Upper lobe of left lung (tissue), 6 donors: ENCODE results near the gene ASB15. TPM values are rescaled to one million over a fixed set of nuclear protein-coding genes. Genes with fewer than 3 reads are reported as not detected.
"Not testable (repeated sequence)": the region's sequence is repeated elsewhere in the genome, so short reads cannot be mapped to it uniquely, and the experiment has no call there.

Source experiments
- ATAC-seq, 2 donors: fragments of 200-7000 bp; cut with Tn5 transposase; one replicate each; pipeline ENCODE4 v1.9.1; 2022; ENCODE audit warnings: mild to moderate bottlenecking in 2 of 2, moderate library complexity in 2 of 2; ENCODE audit not compliant: low FRiP score in 2 of 2
- DNase-seq, 2 donors: peaks; one replicate each; pipeline ENCODE4 v3.0.0-alpha.2; 2019 to 2020
- H3K27ac ChIP-seq, 4 donors: fragments of 200-600 bp; sonication (generic); one replicate each; pipeline ENCODE4 v1.5.1; 2016 to 2019
- H3K27me3 ChIP-seq, 4 donors: fragments of 200-600 bp; sonication (generic); one replicate each; pipeline ENCODE4 v1.5.1; 2017 to 2019
- H3K36me3 ChIP-seq, 4 donors: fragments of 200-600 bp; sonication (generic); one replicate each; pipeline ENCODE4 v1.5.1; 2016 to 2019
- H3K4me1 ChIP-seq, 4 donors: fragments of 200-600 bp; sonication (generic); one replicate each; pipeline ENCODE4 v1.5.1; 2018 to 2019
- H3K4me3 ChIP-seq, 4 donors: fragments of 200-600 bp; sonication (generic); one replicate each; pipeline ENCODE4 v1.5.1; 2017 to 2019; ENCODE audit warnings: mild to moderate bottlenecking in 2 of 4, moderate library complexity in 1 of 4
- H3K9me3 ChIP-seq, 4 donors: fragments of 200-600 bp; sonication (generic); one replicate each; pipeline ENCODE4 v1.5.1; 2018 to 2019
- EP300 ChIP-seq, 4 donors: sonication (generic); formaldehyde crosslinking; IDR thresholded peaks; one replicate each; pipeline ENCODE4 v1.5.1; 2017; ENCODE audit warnings: antibody characterized with exemption in 4 of 4, control low read depth in 2 of 4
- POLR2A ChIP-seq, 4 donors: fragments of 450-650 bp; IDR thresholded peaks; one replicate each; pipeline ENCODE4 v1.5.1; 2016 to 2017; ENCODE audit warnings: antibody characterized with exemption in 4 of 4, mild to moderate bottlenecking in 2 of 4
- POLR2AphosphoS5 ChIP-seq, 2 donors: sonication (generic); formaldehyde crosslinking; IDR thresholded peaks; one replicate each; pipeline ENCODE4 v1.5.1; 2017; ENCODE audit warnings: antibody characterized with exemption in 2 of 2
- WGBS, 2 donors: methylation state at CpG; one replicate each; pipeline ENCODE4 v1.1.5; 2017 to 2018; 5-methylcytosine and 5-hydroxymethylcytosine counted together
- total RNA-seq, 6 donors: library from RNA; depleted of rRNA in 4 of 6; stranded (reverse); fragments of >200 nt in 4 of 6; gene quantifications; one replicate each; pipeline versions ENCODE4 v1.1.0 to v1.2.1, GENCODE V29; 2016 to 2021
- TF ChIP-seq, protein P1 (sequence below), 6 experiments: fragments of 450-650 bp in 4 of 6; fragments of 200-600 bp in 2 of 6; sonication (generic) in 2 of 6; IDR thresholded peaks; one replicate each; pipeline ENCODE4 v1.5.1; 2016 to 2019; ENCODE audit warnings: antibody characterized with exemption in 6 of 6
- donor health status: DM: no; HTN: no; CAD: no; lungs with moderate emphysema.
- donor health status: DM: no; HTN: yes; CAD: no; lungs with severe emphysema.

Gene ASB15
- total RNA-seq, 6 donors from 2014 or later, result not detected

DNA sequence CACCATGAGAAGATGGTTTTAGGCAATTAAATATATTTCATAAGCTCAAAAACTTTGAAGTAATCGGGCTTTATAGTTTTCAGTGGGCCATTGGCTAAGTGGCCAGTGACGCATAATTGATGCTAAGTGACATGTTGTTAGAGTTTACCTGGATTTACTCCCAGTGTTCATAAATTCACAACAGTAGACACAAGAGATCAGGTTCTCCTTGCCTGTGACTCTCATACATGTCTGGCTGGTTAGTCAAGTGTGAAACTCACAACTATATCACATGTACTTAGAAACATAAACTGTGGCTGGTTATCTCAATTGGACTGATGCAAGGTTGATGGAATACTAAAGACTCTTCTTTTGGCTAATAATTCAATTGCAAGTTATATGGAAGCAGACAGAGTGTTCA is 26.2 kb downstream of the ASB15 start:
- Histone ChIP-seq H3K4me3 (no peak overlapping the region), H3K9me3 (no peaks in the 10 kb centered on the region), H3K36me3 (no peaks in the 10 kb centered on the region), H3K27ac (no peak overlapping the region), H3K27me3 (no peaks in the 10 kb centered on the region), H3K4me1 (no peaks in the 10 kb centered on the region)
- no peak for DNase-seq
- TF ChIP-seq, protein P1, sequence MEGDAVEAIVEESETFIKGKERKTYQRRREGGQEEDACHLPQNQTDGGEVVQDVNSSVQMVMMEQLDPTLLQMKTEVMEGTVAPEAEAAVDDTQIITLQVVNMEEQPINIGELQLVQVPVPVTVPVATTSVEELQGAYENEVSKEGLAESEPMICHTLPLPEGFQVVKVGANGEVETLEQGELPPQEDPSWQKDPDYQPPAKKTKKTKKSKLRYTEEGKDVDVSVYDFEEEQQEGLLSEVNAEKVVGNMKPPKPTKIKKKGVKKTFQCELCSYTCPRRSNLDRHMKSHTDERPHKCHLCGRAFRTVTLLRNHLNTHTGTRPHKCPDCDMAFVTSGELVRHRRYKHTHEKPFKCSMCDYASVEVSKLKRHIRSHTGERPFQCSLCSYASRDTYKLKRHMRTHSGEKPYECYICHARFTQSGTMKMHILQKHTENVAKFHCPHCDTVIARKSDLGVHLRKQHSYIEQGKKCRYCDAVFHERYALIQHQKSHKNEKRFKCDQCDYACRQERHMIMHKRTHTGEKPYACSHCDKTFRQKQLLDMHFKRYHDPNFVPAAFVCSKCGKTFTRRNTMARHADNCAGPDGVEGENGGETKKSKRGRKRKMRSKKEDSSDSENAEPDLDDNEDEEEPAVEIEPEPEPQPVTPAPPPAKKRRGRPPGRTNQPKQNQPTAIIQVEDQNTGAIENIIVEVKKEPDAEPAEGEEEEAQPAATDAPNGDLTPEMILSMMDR (IDR thresholded peaks at IDR 0.05), result no peak
- TF ChIP-seq POLR2AphosphoS5 (IDR thresholded peaks at IDR 0.05) (no peak), EP300 (IDR thresholded peaks at IDR 0.05) (no peak), POLR2A (IDR thresholded peaks at IDR 0.05) (no peak)
- ATAC-seq, result no peak
- WGBS, 2 donors, result 93 to 94% methylated on average over 2 of the region's 2 CpGs

DNA sequence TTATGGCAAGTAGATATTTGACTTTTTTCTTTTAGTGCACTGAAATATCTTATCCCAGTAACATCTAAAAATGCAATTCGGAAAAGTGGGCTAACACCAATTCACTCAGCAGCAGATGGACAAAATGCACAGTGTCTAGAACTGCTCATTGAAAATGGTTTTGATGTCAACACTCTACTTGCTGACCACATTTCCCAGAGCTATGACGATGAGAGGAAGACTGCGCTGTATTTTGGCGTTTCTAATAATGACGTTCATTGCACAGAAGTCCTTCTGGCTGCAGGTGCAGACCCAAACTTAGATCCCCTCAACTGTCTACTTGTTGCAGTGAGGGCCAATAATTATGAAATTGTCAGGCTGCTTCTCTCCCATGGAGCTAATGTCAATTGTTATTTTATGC is 27.2 kb downstream of the ASB15 start:
- H3K27me3 ChIP-seq, result no peaks in the 10 kb centered on the region
- 89 to 92% methylated on average over 5 of the region's 5 CpGs for WGBS, 2 donors
- no peak overlapping the region for H3K27ac ChIP-seq
- ATAC-seq, result no peak
- no peaks in the 10 kb centered on the region for H3K4me1 ChIP-seq
- TF ChIP-seq POLR2AphosphoS5 (IDR thresholded peaks at IDR 0.05), result no peak
- TF ChIP-seq POLR2A (IDR thresholded peaks at IDR 0.05), result no peak
- TF ChIP-seq, protein P1 (IDR thresholded peaks at IDR 0.05), result no peak
- no peak for TF ChIP-seq EP300 (IDR thresholded peaks at IDR 0.05)
- no peaks in the 10 kb centered on the region for H3K9me3 ChIP-seq
- H3K4me3 ChIP-seq, result no peak overlapping the region
- DNase-seq, result no peak
- no peaks in the 10 kb centered on the region for H3K36me3 ChIP-seq

DNA sequence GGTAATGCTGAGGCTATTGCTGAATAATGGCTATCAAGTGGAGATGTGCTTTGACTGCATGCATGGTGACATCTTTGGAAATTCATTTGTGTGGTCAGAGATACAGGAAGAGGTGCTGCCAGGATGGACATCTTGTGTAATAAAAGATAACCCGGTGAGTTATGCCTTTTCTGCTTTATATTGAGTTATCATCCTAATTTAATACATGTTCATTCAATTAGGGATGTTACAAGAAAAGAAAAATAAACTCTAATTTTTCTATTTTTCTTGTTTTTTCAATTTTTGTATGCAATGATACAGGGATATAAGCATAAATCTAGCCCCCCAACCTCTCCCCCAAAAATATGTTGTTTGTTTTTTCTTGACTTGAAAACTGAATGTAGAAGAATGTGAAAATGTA is 27.7 kb downstream of the ASB15 start:
- no peak overlapping the region for H3K4me3 ChIP-seq
- H3K9me3 ChIP-seq, result no peaks in the 10 kb centered on the region
- H3K4me1 ChIP-seq, result no peaks in the 10 kb centered on the region
- no peak overlapping the region for H3K27ac ChIP-seq
- TF ChIP-seq POLR2A (IDR thresholded peaks at IDR 0.05) (no peak), EP300 (IDR thresholded peaks at IDR 0.05) (no peak)
- TF ChIP-seq, protein P1 (IDR thresholded peaks at IDR 0.05), result no peak
- DNase-seq (no peak), ATAC-seq (no peak)
- H3K27me3 ChIP-seq, result no peaks in the 10 kb centered on the region
- H3K36me3 ChIP-seq, result no peaks in the 10 kb centered on the region
- 54 to 83% methylated on average over 1 of the region's 1 CpG for WGBS, 2 donors

DNA sequence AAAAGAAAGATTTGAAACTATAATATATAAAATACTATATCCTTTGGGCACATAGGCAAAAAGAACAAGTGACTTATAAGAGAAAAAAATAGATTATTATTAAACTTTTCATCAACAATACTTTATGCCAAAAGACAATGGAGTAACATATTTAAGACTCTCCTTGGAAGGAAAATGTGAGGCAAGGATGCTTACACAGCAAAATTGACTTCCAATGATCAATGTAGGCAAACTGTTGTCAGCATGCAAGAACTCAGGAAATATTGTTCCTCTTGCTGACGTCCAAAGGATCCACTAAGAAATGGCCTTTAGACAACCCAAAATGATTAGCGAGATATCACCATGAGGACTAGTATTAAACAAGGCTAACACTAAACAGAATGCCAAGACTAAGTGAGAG is 31.2 kb downstream of the ASB15 start:
- H3K27me3 ChIP-seq, result no peaks in the 10 kb centered on the region
- no peak for TF ChIP-seq EP300 (IDR thresholded peaks at IDR 0.05)
- no peak for TF ChIP-seq POLR2A (IDR thresholded peaks at IDR 0.05)
- TF ChIP-seq POLR2AphosphoS5 (IDR thresholded peaks at IDR 0.05), result no peak
- TF ChIP-seq, protein P1 (IDR thresholded peaks at IDR 0.05), result no peak
- DNase-seq (no peak), ATAC-seq (no peak)
- H3K4me1 ChIP-seq, result no peaks in the 10 kb centered on the region
- WGBS, 2 donors, result 61 to 93% methylated on average over 2 of the region's 2 CpGs
- H3K9me3 ChIP-seq, result no peaks in the 10 kb centered on the region
- H3K27ac ChIP-seq, result no peak overlapping the region
- no peaks in the 10 kb centered on the region for H3K36me3 ChIP-seq
- no peak overlapping the region for H3K4me3 ChIP-seq

DNA sequence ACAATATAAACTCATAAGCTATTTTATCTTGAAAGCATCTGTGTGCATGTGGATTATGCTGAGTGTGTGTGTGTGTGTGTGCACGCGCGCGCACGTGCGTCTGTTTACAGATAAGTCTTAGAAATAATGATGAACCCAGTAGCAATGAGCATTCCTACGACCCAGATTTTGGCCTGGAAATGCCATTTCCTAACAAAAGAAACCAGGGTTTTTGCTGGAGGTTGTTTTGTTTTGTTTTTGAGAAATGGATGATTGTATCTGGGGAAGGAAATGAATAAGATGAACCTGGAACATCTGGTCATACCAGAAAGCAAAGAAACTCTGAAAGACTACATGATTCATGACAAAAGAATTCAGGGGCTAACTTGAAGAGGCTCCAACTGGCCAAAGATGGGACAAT is 31.9 kb downstream of the ASB15 start:
- DNase-seq (no peak), ATAC-seq (no peak)
- no peaks in the 10 kb centered on the region for H3K4me1 ChIP-seq

DNA sequence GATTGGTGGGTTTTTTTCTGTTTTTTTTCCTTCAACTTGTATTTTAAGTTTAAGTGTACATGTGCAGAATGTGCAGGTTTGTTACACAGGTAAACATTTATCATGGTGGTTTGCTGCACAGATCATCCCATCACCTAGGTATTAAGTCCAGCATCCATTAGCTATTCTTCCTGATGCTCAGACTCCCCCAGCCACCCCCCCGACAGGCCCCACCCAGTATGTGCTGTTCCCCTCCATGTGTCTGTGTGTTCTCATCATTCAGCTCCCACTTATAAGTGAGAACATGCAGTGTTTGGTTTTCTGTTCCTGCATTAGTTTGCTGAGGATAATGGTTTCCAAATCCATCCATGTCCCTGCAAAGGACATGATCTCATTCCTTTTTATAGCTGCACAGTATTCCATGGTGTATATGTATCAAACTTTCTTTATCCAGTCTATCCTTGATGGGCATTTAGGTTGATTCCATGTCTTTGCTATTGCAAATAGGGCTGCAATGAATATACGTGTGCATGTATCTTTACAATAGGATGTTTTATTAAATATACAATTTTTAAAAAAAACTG is 32.5 kb downstream of the ASB15 start:
- WGBS, 2 donors, result 78 to 79% methylated on average over 2 of the region's 2 CpGs
- H3K27ac ChIP-seq, H3K4me1 ChIP-seq, H3K9me3 ChIP-seq, ATAC-seq, H3K27me3 ChIP-seq, H3K4me3 ChIP-seq, DNase-seq, H3K36me3 ChIP-seq: not testable (repeated sequence)

More for the DNA sequence above, 31.9 kb downstream of the ASB15 start:
- no peaks in the 10 kb centered on the region for H3K9me3 ChIP-seq
- H3K36me3 ChIP-seq, result no peaks in the 10 kb centered on the region
- no peaks in the 10 kb centered on the region for H3K27me3 ChIP-seq
- no peak for TF ChIP-seq POLR2A (IDR thresholded peaks at IDR 0.05)
- TF ChIP-seq, protein P1 (IDR thresholded peaks at IDR 0.05), result no peak
- no peak for TF ChIP-seq EP300 (IDR thresholded peaks at IDR 0.05)
- TF ChIP-seq POLR2AphosphoS5 (IDR thresholded peaks at IDR 0.05), result no peak
- H3K27ac ChIP-seq, result no peak overlapping the region
- 77 to 82% methylated on average over 7 of the region's 7 CpGs for WGBS, 2 donors
- no peak overlapping the region for H3K4me3 ChIP-seq
